HG03565 (cell line): Measurements from ENCODE around the gene TRIP12.
"Not testable (repeated sequence)": the region's sequence is repeated elsewhere in the genome, so short reads cannot be mapped to it uniquely, and the experiment has no call there.

Source experiments
- ATAC-seq: cut with Tn5 transposase; IDR thresholded peaks from one replicate; pipeline ENCODE4 v1.9.1; 2021; ENCODE audit warnings: mild to moderate bottlenecking, moderate library complexity; ENCODE audit not compliant: unreplicated experiment

The TRIP12 gene

DNA sequence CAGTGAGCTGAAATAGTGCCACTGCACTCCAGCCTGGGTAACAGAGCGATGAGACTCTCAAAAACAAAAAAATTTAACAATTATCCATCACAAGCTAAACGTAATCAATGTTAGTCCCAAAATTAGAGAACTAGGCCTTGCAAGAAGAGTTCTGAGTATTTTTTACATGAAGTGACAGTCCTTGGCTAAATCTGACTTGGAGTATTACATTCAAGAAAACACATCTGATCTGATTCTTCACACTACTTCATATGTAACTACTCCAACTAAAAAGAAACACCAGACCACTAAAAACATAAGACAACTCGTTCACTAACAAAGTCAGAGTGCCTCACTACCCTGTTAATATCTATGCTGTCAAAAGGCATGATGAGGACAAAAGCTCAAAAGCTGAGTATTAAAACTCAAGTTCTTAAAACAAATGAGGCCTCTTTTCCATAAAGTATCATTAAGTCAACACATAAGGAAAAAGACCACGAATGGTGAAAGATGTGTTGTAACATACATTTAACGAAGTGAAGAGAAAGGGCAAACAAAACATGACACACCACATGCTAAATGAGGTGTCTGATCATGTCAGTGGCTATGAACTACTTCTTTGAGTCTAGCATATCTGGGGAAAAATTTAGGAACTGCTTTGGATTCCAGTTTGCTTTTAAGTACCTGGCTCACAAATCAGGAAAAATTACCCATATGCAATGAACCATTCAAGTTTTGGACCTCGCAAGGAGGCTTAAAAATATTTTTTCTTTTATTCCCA, 42.4 kb downstream of the TRIP12 start:
- no peak for ATAC-seq

- no peak for ATAC-seq
Observed at GRCh38 chr2:229875549-229875948, 46.3 kb downstream of the TRIP12 start.

DNA sequence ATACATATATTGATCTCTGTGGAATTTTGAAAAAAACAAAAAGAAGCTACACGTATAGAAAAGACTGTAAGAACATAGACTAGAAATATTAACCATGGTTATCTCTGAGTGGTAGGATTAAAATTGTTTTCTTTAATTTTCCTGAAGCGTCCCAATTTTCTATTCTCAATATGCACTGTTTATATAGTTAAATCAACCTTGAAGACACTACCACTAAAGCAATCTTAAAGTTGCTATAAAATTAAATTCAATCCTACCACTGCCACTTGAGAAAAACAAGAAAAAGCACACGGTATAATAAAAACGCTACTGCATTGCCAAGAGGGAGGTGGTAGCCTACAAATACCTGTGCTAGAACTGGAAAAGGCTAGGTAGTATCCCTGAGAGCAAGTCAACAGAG, 47.2 kb downstream of the TRIP12 start:
- ATAC-seq = no peak

GRCh38 chr2:229873123-229873581, 48.7 kb downstream of the TRIP12 start:
- ATAC-seq = peak; percentile 60

- ATAC-seq = no peak
Observed at GRCh38 chr2:229870903-229871656, 50.7 kb downstream of the TRIP12 start.

DNA sequence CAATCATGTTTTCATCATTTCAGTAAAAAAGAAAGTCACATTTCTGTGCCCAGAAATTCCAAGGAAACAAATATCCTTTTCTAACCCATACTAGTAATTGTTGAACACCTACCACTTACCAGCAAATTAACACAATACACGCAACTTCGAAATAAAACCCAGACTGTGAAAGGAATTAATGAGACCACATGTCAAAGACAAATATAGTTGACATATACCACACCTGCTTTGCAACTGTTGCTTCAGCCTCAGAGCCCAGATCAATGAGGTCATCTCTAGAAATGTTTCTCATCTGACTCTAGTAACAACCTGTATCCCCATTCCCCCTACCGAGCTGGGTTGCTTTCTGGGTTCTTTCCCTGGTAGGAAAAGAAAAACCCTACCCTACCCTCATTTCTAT, 52.6 kb downstream of the TRIP12 start:
- no peak for ATAC-seq

DNA sequence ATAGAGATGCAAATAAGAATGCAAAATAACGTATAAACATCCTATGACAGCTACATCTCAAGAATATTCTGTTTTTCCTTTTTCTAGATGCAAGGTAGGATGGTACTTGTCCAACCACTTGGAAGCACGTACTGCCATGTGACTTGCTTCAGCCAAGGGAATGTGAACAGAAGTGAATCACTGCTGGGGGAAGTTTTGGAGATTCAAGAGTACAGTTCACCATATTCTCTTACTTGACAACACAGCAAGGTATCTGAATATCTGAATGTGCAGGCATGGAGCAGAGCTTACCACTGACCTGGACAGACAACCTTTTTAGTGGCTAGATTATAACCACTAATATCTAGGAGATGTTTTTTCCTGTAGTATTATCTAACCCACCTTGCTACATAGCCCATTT, 53.0 kb downstream of the TRIP12 start:
- ATAC-seq = no peak

- no peak for ATAC-seq
Observed at GRCh38 chr2:229865033-229865432, 56.8 kb downstream of the TRIP12 start.

GRCh38 chr2:229861431-229861830, 60.4 kb downstream of the TRIP12 start:
- ATAC-seq = no peak

DNA sequence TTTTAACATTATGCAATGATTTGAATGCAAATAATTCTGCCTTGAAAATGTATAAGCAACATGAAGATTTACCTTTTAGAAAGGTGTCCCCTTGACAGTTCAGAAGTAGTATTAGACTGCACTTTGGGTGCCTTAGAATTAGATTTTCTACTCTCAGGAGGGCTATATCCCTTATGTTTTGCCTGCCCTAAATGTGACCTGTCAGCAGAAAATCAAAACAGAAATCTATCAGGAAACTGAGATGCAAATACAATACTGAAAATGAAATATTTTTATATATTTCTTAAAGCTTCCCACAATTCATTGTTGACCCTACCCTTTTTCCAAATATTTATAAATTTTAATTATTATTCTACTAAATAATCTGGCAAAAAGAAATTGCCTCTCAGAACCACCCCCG, 61.5 kb downstream of the TRIP12 start:
- no peak for ATAC-seq

GRCh38 chr2:229858351-229858750, 63.5 kb downstream of the TRIP12 start:
- no peak for ATAC-seq

- no peak for ATAC-seq
Observed at GRCh38 chr2:229857634-229858033, 64.2 kb downstream of the TRIP12 start.

DNA sequence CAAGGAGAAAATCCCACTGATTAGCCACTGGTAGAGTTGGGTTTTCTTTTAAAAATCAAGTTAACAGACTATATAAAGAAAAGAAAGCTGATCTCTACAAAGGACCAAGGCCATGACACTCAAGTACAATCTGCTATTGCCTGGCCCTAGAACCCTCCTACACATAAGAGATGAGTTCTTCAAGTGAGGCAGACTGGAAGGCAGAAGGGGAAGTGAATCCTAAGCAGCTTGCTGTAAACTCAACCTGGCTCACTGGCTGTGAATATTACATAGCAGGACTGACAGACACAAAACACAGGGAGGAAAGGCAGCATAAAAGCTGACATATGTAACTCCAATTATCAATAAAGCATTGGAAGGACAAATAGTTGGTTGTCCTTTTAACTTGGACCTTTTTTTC, 65.4 kb downstream of the TRIP12 start:
- peak; percentile 91 for ATAC-seq

- no peak for ATAC-seq
Observed at GRCh38 chr2:229855116-229855515, 66.7 kb downstream of the TRIP12 start.

DNA sequence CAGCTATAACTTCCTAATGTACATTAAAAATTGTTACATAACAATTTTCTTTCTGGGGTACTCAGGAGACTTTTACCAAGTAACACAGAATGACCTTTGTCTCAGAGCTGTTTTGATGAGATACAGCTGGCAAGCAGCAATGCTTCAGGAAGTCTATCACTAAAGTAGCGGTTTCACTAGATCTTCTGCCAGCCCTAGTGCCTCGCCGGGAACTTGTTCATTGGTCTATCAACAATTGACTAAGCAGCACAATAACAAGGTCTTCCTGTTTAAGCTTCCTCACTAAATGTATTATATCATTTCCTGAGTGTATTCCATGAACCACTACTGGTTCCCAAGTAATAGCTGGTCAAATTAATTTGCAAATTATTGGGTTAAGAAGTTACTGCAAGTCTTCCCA, 69.2 kb downstream of the TRIP12 start:
- peak; percentile 55 for ATAC-seq

- ATAC-seq = no peak
Observed at GRCh38 chr2:229851870-229852269, 69.9 kb downstream of the TRIP12 start.

DNA sequence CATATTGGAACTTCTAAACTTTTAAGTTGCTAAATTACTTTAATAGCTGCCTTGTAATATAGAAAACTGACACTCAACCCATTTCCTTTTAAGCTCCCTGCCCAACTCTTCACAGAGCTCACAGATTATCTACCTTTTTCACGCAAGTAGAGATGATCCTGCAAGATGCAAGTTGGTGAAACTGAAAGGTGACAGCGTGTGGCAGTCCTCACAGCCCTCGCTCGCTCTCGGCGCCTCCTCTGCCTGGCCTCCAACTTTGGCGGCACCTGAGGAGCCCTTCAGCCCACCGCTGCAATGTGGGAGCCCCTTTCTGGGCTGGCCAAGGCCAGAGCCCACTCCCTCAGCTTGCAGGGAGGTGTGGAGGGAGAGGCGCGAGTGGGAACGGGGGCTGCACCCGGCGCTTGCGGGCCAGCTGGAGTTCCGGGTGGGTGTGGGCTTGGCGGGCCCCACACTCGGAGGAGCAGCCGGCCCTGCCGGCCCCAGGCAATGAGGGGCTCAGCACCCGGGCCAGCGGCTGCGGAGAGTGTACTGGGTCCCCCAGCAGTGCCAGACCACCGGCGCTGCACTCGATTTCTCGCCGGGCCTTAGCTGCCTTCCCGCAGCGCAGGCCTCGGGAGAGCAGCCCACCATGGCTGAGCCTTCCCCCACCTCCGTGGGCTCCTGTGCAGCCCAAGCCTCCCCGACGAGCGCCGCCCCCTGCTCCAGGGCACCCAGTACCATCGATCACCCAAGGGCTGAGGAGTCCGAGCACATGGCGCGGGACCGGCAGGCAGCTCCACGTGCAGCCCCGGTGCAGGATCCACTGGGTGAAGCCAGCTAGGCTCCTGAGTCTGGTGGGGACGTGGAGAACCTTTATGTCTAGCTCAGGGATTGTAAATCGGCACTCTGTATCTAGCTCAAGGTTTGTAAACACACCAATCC, 71.2 kb downstream of the TRIP12 start:
- not testable (repeated sequence) for ATAC-seq

- ATAC-seq = no peak
Observed at GRCh38 chr2:229849073-229849472, 72.7 kb downstream of the TRIP12 start.

- ATAC-seq = no peak
Observed at GRCh38 chr2:229843613-229844012, 78.2 kb downstream of the TRIP12 start.

DNA sequence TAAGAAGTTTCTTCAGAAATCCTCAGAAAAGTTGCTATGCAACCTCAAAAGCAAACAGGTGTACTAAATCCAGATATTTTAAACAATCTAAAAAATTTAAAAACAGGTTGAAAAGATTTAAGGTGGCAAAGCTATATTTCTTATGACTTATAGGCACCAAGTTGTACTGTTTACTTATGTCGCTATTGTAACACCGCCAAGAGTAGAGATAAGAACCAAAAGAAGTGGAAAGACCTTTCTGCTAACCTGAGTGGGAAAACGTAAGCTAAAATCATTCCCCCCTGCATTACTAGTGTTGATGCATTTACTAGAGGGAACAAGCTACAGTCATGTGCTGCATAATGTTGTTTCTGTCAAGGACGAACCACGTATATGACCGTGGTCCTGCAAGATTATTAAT, 83.1 kb downstream of the TRIP12 start:
- no peak for ATAC-seq

- no peak for ATAC-seq
Observed at GRCh38 chr2:229836847-229837246, 85.0 kb downstream of the TRIP12 start.
